H1 (cell line): Measurements from ENCODE around the gene SGMS2. TPM values are rescaled to one million over a fixed set of nuclear protein-coding genes. Genes with fewer than 3 reads are reported as not detected.

Source experiments
- CHD7 ChIP-seq: fragments of 300-600 bp; sonication (generic); IDR thresholded peaks from 2 replicates; pipeline ENCODE4 v1.7.1; 2012; ENCODE audit warnings: low read length, moderate library complexity, mild to moderate bottlenecking, inconsistent platforms; ENCODE audit not compliant: insufficient replicate concordance
- EGR1 ChIP-seq: IDR thresholded peaks from 2 replicates; pipeline ENCODE4 v1.6.1; 2011; ENCODE audit warnings: low read depth, low read length, borderline replicate concordance
- EZH2 ChIP-seq: fragments of 200-600 bp; sonication (generic); IDR thresholded peaks from 2 replicates; pipeline ENCODE4 v1.7.1; 2012; ENCODE audit warnings: low read depth, mild to moderate bottlenecking, moderate library complexity, low read length, inconsistent platforms; ENCODE audit not compliant: severe bottlenecking
- GTF2F1 ChIP-seq: IDR thresholded peaks from 2 replicates; pipeline ENCODE4 v1.6.1; 2012; ENCODE audit warnings: low read depth, low read length, improper control_type of control experiment, borderline replicate concordance
- MAX ChIP-seq: IDR thresholded peaks from 2 replicates; pipeline ENCODE4 v1.6.1; 2012; ENCODE audit warnings: inconsistent platforms
- polyA plus RNA-seq, 7 experiments: library from polyadenylated mRNA; depleted of rRNA in 3 of 7; stranded (reverse) in 5 of 7; unstranded in 2 of 7; fragments of >200 nt in 5 of 7; fragments of 200-250 nt in 2 of 7; gene quantifications; 1 replicate in 5 of 7; 2 replicates in 1 of 7; 4 replicates in 1 of 7; pipeline versions ENCODE4 v1.2.1 to v1.2.3, GENCODE V29; 2011 to 2013; ENCODE audit warnings: missing spikeins in 2 of 7, mixed read lengths in 2 of 7
- total RNA-seq: library from RNA; stranded (reverse); fragmentation: NEBNext Ultra II Directional; extraction: Animal tissue kit (Norgen Biotek cat#: 25700); gene quantifications from 2 replicates; pipeline ENCODE4 v1.2.1, GENCODE V29; 2021
- TF ChIP-seq, protein P1 (sequence below): IDR thresholded peaks from 2 replicates; pipeline ENCODE4 v1.6.1; 2012; ENCODE audit warnings: low read length, inconsistent platforms

The SGMS2 gene
- total and polyA plus RNA-seq, 2 of the 8 experiments (the other 6 are each of a cell fraction or from before 2014, with no cell fraction given), result 0.04 to 1.3 TPM

GRCh38 chr4:107853444-107854355 lies 29.0 kb downstream of the SGMS2 start (continued):
- TF ChIP-seq MAX (no peak), EGR1 (no peak), GTF2F1 (no peak), EZH2 (no peak), CHD7 (no peak)
- TF ChIP-seq, protein P1, sequence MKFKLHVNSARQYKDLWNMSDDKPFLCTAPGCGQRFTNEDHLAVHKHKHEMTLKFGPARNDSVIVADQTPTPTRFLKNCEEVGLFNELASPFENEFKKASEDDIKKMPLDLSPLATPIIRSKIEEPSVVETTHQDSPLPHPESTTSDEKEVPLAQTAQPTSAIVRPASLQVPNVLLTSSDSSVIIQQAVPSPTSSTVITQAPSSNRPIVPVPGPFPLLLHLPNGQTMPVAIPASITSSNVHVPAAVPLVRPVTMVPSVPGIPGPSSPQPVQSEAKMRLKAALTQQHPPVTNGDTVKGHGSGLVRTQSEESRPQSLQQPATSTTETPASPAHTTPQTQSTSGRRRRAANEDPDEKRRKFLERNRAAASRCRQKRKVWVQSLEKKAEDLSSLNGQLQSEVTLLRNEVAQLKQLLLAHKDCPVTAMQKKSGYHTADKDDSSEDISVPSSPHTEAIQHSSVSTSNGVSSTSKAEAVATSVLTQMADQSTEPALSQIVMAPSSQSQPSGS, result no peak
- TF ChIP-seq, all 59 proteins: peak for 0
